CD4-positive, alpha-beta T cell treated with Interleukin-6 for 4 hours (primary cell): Measurements from ENCODE around the gene TEX10.
"Not testable (repeated sequence)": the region's sequence is repeated elsewhere in the genome, so short reads cannot be mapped to it uniquely, and the experiment has no call there.

ENCODE experiments used
- DNase-seq: peaks from one replicate; pipeline ENCODE4 v3.0.0-alpha.2; 2020; ENCODE audit warnings: mixed read lengths

The TEX10 gene

DNA sequence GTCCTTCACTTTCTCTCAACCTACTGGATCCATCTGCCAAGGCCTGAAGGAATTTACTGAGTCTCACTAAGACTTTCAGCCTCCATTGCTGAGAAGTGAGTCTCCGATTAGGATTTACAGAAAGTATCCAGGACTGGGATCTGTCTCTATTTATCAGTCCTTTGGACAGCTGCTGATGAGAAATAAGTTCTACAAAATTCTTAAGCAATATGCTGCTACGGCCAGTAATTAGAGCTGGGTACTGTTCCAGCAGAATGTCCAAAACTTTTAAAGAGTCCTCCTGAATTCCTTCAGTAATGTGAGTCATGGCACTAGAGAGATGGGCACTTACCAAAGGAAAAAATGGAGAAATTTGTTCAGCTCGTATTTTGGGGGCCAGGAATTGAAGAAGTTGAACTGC, 5.9 kb downstream of the TEX10 start:
- DNase-seq = no peak

- no peak for DNase-seq
Observed at GRCh38 chr9:100341889-100342288, 10.9 kb downstream of the TEX10 start.

DNA sequence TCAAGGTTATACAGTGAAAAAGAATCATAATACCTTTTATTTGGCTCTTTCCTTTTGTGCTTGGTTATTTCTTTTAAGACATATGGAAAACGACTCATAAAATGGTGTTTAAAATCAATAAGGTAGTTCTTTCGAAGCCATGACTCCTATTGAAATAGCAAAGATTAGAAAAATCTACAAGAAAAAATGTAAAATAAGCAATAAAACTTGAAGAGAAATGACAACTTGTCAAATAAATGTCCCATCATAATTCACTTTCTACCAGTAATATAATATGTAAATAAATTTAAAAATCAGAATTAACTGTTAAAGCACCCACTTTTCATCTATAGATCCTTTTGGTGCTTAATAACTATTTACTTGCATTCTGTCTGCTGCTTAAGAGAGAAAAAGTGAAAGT, 12.5 kb downstream of the TEX10 start:
- no peak for DNase-seq

- DNase-seq = not testable (repeated sequence)
Observed at GRCh38 chr9:100338736-100339135, 14.0 kb downstream of the TEX10 start.

- no peak for DNase-seq
Observed at GRCh38 chr9:100324594-100325200, 28.0 kb downstream of the TEX10 start.

DNA sequence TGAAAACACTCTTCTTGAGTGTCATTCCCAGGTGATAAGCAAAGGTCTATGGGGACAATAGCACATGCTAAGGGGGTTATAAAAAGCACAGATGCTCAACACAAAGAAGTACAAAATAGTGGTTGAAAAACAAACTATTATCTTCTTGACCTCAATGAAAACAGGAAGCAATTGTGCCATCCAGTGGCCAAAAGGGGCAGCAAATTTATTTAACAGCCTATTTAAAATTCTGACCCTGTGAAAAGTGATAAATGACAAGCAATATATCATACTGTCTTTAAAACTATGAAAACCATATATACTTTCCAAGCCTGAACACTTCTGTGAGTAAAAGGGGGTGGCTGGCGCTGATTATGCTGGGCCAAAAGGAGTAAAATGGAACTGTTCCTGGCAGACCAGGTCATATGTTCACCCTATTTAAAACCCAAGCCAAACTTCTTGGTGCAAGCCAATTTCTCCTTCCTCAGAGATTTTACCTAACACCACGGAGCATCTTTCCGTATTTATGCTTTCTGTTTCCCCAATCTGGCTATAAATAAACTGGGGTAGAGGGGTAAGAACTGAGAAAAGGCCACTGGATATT, 29.7 kb downstream of the TEX10 start:
- DNase-seq = peak; percentile 35

- no peak for DNase-seq
Observed at GRCh38 chr9:100317706-100318105, 35.0 kb downstream of the TEX10 start.

GRCh38 chr9:100315561-100315960, 37.2 kb downstream of the TEX10 start:
- DNase-seq = no peak

DNA sequence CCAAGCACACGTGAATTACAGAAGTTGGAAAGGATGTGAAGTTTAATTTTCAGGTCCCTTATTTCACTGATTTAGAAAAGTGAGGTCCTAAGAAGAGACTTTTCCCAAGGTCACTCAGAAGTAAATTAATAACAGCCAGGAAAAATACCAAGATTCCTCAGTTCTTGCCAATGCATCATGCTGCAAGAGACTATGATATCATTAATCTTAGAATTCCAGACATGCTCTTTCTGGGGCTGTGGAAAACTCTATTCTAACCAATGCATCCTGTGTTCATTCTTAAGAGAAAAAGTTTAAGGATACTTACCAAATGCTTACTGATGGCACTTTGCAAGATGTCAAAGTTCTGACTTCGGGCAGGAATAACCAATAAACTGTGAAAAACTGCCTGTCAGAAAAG, 42.8 kb downstream of the TEX10 start:
- DNase-seq = no peak

- no peak for DNase-seq
Observed at GRCh38 chr9:100308965-100309564, 43.7 kb downstream of the TEX10 start.

- DNase-seq = no peak
Observed at GRCh38 chr9:100307080-100307479, 45.7 kb downstream of the TEX10 start.

DNA sequence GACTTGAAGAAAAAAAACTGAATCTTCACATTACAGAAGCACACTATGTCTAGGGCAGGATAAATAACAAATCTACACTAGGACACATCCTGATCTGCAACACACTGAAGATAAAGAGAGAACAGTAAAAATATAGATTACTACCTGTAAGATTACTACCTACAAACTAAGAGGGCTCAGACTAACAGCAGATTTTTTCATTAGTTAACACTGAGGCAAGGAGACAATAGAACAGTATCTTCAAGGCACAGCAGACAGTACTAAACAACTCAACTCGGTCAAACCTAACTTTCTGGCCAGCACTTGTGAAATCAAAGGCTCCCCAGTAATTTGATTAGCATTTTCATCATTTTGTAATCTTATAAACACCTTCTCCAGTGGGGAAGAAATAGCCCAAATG, 46.5 kb downstream of the TEX10 start:
- DNase-seq = no peak

- no peak for DNase-seq
Observed at GRCh38 chr9:100303747-100304146, 49.0 kb downstream of the TEX10 start.

- DNase-seq = no peak
Observed at GRCh38 chr9:100298378-100298777, 54.4 kb downstream of the TEX10 start.

DNA sequence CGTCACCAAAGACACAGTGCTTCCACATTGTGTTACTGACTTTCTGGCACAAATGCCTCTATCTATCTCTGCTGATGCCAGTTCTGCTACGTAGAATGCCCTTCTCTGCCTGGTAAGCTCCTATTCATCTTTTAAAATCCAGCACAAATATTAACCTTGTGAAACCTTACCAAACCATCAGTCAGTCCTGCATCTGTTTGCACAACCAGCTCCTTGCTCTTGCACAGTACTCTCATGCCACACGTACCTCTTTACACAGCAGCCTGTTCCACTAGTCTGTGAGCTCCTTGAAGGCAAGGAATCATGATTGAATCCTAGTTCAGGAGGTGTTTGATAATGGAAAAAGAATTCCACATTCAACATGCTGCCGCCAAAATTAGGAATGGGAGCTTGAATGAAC, 56.3 kb downstream of the TEX10 start:
- no peak for DNase-seq

GRCh38 chr9:100295240-100295639, 57.5 kb downstream of the TEX10 start:
- DNase-seq = no peak

DNA sequence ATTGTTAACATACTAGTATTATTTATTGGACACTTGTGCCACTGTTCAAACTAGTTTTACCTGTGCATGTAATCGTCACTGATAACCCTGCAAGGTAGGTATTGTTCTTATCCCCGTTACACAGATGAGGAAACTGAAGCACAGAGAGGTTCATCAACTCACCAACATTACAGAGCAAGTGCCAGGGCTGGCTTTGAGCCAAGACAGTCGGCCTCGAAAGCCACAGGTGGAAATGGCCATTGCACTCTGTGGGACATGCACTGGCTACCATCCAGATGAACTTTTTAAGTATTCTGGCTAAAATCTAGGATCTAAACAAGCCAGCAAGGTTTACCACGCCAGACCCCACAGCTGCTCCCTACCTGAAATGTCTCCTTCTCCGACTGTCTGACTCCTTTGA, 57.9 kb downstream of the TEX10 start:
- DNase-seq = no peak

- DNase-seq = no peak
Observed at GRCh38 chr9:100294341-100294740, 58.4 kb downstream of the TEX10 start.

DNA sequence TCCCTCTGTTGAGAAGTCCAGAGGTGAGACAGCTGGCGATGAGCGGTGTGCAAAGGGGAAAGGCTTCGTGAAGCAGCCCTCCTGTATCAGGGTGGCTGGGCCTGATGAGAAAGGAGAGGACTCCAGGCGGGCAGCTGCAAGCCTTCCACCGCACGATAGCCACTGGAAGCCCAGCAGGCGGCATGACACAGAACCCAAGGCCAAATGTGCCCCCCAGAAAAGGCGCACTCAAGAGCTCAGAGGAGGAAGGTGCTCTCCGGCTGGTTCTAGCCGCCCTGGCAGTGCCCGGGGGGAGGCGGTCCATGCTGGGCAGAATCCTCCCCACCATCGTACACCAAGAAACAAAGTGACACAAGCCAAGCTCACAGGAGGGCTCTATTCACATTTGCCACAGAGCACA, 60.3 kb downstream of the TEX10 start:
- DNase-seq = no peak

GRCh38 chr9:100290714-100291113, 62.0 kb downstream of the TEX10 start:
- no peak for DNase-seq

GRCh38 chr9:100287186-100287585, 65.6 kb downstream of the TEX10 start:
- DNase-seq = no peak

- no peak for DNase-seq
Observed at GRCh38 chr9:100286257-100286656, 66.5 kb downstream of the TEX10 start.

- DNase-seq = no peak
Observed at GRCh38 chr9:100285601-100286000, 67.1 kb downstream of the TEX10 start.

GRCh38 chr9:100285080-100285479, 67.7 kb downstream of the TEX10 start:
- no peak for DNase-seq

DNA sequence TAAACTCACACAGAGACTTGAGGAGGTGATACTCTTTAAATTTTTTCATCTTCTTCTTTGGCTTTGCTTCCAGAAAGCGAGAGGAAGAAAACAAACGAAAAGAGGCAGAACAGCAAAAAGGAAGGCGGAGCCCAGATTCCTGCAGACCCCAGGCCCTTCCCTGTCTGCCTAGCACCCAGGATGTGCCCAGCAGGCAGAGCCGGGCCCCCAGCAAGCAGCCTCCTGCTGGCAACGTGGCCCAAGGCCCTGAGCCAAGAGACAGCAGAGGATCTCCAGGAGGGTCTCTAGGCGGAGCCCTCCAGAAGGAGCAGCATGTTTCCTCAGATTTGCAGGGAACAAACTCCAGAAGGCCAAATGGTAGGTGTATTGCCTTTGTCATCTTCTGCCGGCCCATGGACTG, 68.5 kb downstream of the TEX10 start:
- DNase-seq = no peak
